GM13976 (cell line): Measurements from ENCODE around the gene HYAL1.
"Not testable (repeated sequence)": the region's sequence is repeated elsewhere in the genome, so short reads cannot be mapped to it uniquely, and the experiment has no call there.

Source experiments
- DNase-seq: peaks from one replicate; pipeline ENCODE4 v3.0.0; 2012; ENCODE audit warnings: low spot score
- in situ Hi-C: fragments of 300-500 bp; cut with MboI; formaldehyde crosslinking; loops from one replicate; pipeline ENCODE4 v1.12.0; 2022; ENCODE audit warnings: low sequenced_read_pairs, mixed read lengths, inconsistent platforms; ENCODE audit not compliant: unreplicated experiment
- TF ChIP-seq, protein P1 (sequence below): IDR thresholded peaks from 2 replicates; pipeline ENCODE4 v1.5.1; 2012; ENCODE audit warnings: borderline replicate concordance, mild to moderate bottlenecking; ENCODE audit not compliant: insufficient read depth; ENCODE audit errors: extremely low read depth, missing control alignments, control extremely low read depth

The HYAL1 gene

DNA sequence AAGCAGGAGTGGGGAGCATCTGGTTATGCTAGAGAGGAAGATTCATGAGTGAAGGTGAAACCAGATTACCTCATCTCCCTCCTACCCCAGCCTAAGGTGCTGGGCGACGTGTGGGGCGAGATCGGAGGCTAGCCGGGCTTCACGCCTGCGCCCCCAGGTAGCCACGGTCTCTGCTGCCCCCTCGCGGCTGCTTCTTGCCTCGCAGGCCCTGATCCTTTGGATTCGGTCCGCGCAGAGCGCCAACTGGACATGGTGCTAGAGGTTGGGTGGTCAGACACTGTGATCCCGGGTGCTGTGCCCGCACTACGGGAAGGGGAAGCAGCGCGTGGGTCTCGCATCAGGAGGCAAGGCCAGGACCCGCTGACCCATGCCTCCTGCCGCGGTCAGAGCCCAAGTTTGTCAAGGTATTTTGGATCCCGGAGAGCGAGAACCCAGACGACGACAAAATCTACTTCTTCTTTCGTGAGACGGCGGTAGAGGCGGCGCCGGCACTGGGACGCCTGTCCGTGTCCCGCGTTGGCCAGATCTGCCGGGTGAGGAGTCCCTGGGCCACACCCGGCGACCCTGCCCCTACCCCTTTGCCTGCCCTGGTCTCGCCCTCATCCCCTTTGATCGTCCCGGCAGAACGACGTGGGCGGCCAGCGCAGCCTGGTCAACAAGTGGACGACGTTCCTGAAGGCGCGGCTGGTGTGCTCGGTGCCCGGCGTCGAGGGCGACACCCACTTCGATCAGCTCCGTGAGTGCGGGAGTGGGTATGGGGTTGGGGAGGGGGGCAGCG, 30.3 kb downstream of the HYAL1 start:
- peak; percentile 98 for DNase-seq
- in situ Hi-C loops, result loop anchor here (5.0 kb wide), 1 partner anchor 81 kb away; the partner anchor contains the start of gene GNAT1
- TF ChIP-seq, protein P1, sequence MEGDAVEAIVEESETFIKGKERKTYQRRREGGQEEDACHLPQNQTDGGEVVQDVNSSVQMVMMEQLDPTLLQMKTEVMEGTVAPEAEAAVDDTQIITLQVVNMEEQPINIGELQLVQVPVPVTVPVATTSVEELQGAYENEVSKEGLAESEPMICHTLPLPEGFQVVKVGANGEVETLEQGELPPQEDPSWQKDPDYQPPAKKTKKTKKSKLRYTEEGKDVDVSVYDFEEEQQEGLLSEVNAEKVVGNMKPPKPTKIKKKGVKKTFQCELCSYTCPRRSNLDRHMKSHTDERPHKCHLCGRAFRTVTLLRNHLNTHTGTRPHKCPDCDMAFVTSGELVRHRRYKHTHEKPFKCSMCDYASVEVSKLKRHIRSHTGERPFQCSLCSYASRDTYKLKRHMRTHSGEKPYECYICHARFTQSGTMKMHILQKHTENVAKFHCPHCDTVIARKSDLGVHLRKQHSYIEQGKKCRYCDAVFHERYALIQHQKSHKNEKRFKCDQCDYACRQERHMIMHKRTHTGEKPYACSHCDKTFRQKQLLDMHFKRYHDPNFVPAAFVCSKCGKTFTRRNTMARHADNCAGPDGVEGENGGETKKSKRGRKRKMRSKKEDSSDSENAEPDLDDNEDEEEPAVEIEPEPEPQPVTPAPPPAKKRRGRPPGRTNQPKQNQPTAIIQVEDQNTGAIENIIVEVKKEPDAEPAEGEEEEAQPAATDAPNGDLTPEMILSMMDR, result peak; percentile 99

DNA sequence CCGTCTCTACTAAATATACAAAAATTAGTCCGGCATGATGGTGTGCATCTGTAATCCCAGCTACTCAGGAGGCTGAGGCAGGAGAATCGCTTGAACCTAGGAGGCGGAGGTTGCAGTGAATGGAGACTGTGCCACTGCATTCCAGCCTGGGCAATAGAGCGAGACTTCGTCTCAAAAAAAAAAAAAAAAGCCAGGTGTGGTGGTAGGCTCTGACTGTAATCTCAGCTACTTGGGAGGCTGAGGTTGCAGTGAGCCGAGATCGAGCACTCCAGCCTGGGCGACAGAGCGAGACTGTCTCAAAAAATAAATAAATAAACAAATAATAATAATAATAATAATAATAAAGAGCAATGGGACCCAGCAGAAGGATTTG, 30.9 kb downstream of the HYAL1 start:
- not testable (repeated sequence) for DNase-seq
- in situ Hi-C loops, result loop anchor here (5.0 kb wide), 1 partner anchor 80 kb away; the partner anchor contains the start of gene GNAT1

DNA sequence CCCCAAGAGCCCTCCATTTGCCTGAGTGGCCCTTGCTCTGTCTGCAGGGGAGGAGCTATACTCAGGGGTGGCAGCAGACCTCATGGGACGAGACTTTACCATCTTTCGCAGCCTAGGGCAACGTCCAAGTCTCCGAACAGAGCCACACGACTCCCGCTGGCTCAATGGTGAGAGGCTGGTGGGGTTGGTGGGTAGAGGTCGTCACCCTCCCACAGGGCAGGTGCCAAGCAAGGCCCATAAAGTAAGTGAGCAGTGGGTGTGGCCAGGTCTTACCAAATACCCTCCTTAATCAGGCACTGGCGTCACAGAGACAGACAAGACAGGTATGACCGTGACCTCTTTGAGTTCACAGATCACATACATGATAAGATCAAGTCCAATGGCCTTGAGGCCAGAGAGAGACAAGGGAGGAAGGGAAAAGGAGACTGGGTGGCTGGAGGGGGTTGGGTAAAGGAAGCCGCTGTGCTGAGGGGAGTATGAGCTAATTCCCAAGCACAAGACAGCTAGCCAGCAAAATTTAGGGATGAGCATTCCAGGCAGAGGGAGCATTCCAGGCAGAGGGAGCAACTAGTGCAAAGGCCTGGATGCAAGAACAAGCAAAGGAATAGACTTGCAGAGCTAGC, 31.9 kb downstream of the HYAL1 start:
- TF ChIP-seq, protein P1, result no peak
- in situ Hi-C loops, result loop anchor here (5.0 kb wide), 1 partner anchor 79 kb away; the partner anchor contains the start of gene GNAT1
- no peak for DNase-seq

DNA sequence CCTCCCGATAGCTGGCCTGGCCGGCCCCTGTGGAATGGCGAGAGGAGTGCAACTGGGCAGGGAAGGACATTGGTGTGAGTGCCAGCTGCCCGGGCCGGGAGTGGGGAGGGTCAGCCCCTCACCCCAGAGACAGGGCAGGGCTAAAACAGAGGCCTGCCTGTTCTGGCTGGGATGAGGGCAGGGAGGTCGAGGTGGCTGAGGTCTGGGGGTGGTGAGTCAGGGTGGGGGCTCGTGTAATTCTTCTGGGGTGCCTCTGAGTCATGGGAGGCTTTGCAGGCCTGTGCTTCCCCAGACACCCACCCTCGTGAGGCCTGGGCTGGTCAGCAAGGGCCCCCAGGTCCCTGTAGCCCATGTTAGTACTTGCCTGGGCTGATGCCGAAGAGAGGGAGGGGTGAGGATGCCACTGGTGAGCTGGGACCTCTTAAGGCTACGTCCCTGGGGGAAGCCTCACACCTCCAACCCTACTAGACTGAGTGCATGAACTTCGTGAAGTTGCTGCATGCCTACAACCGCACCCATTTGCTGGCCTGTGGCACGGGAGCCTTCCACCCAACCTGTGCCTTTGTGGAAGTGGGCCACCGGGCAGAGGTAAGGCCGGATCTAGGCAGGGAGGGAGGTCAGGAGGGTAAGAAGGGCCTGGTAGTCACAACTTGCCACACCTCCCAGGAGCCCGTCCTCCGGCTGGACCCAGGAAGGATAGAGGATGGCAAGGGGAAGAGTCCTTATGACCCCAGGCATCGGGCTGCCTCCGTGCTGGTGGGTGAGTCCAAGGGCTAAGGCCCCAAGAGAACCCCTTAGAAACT, 32.8 kb downstream of the HYAL1 start:
- DNase-seq, result no peak
- TF ChIP-seq, protein P1, result no peak
- in situ Hi-C loops, result loop anchor here (5.0 kb wide), 1 partner anchor 78 kb away; the partner anchor contains the start of gene GNAT1

DNA sequence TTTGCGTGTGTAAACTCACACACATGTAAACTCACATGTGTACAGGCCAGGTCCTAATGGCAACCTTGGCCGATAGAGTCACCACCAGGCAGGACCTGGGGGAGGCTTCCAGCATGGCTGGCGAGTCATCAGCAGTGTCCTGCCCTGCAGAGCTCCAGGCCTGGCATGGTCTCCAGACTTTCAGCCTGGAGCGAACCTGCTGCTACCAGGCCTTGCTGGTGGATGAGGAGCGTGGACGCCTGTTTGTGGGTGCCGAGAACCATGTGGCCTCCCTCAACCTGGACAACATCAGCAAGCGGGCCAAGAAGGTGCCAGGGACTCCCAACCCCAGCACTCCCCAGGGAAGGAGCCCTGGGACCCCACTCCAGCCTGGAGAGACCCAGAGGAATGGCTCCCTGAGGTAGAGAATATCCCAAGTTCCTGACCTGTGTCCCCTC, 33.4 kb downstream of the HYAL1 start:
- TF ChIP-seq, protein P1, result no peak
- DNase-seq, result no peak
- in situ Hi-C loops, result loop anchor here (5.0 kb wide), 1 partner anchor 78 kb away; the partner anchor contains the start of gene GNAT1

DNA sequence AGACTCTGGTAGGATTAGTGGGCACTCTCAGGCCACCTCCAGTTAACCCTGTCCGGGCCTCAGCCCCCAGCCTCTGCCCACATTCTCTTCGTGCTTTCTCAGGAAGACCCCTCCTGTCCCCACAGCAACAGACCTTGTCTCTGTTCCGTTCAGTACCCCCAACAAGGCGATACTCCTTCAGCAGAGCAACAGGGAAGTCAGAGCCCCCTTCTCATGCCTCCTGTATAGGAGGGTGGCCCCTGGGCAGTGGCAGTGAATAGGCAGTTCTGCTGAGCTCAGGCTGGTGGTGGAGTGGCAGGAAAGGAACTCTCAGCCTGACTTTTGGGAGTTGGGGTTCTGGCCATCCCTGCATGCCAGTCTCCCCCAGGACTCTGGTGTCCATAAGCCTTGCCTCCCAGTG, 33.9 kb downstream of the HYAL1 start:
- DNase-seq, result no peak
- in situ Hi-C loops, result no loop called here
- TF ChIP-seq, protein P1, result no peak
